Left lobe of liver (tissue), 2 donors: ENCODE results near the gene CKAP4. TPM values are rescaled to one million over a fixed set of nuclear protein-coding genes. Genes with fewer than 3 reads are reported as not detected.
A peak's percentile ranks its signal among the peaks of the same experiment; 100 is the strongest.

Source experiments
- ATAC-seq: fragments of 200-7000 bp; cut with Tn5 transposase; one replicate; pipeline ENCODE4 v1.9.1; 2020; ENCODE audit warnings: mild to moderate bottlenecking, moderate library complexity
- DNase-seq: peaks from one replicate; pipeline ENCODE4 v3.0.0-alpha.2; 2020; ENCODE audit warnings: low spot score
- total RNA-seq: library from RNA; stranded (reverse); gene quantifications from one replicate; pipeline ENCODE4 v1.2.1, GENCODE V29; 2021
- donor health status: DM: no; HTN: no; CAD: no; lungs with moderate emphysema.
- donor health status: DM: no; HTN: yes; CAD: no.

CKAP4 gene
- total RNA-seq, 1 donor from 2014 or later: 22.6 TPM

DNA sequence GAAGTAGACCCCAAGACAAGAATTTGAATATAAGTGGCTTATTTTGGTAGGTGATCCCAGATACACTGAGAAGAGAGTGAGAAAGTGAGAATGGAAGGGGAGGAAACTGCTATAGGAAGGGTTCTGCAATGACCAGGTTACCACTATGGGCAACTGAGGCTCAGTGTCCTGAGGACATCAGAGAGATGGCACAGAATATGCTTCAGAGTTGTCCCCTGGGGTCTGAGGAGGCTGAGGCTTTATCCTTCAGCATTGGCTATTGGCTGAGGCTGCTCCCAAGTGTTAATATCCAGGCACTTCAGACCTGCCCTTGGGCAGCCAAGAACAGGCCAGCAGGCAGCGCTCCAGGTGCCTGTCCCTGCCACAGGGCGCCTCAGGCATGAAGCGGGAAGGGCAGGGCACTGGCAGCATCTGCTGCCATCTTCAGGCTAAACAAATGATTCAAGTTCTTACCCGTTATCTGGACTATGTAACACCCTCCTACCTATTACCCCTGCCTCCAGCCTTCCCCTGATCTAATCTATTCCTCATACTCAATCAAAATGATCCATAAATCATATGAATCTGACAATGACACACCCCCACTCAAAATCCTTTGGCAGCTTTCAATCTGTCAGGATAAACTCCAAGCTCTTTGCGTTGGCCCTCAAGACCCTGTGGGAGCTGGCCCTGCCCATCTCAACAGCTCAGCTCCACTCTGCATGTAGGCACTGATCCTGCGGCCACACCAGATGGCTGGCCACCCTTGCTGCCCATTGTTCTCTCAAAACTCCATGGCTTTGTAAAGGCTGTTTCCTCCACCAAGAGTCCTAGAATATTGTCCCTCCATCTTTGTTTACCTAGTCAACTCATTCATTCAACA lies 42.4 kb downstream of the CKAP4 start:
- DNase-seq (peak; percentile 83), ATAC-seq (peak; percentile 100)

DNA sequence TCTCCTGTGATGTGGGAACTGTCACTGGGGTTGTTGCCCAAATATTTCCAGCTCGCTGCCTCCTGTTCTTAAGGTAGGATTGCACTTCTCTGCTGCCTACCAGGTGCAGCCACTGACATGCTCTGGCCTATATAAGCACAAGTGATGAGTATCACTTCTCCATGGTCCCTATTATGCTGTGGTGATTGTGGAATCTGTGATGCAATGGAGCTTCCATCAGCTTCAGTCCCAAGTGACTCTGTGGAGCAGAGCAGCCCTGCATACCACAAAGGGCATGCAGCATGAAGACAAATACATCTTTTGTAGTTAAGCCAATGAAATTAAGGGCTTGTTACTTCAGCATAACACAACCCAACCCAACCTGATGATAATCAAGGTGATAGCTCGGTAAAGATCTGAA lies 43.5 kb downstream of the CKAP4 start:
- no peak for DNase-seq
- no peak for ATAC-seq

DNA sequence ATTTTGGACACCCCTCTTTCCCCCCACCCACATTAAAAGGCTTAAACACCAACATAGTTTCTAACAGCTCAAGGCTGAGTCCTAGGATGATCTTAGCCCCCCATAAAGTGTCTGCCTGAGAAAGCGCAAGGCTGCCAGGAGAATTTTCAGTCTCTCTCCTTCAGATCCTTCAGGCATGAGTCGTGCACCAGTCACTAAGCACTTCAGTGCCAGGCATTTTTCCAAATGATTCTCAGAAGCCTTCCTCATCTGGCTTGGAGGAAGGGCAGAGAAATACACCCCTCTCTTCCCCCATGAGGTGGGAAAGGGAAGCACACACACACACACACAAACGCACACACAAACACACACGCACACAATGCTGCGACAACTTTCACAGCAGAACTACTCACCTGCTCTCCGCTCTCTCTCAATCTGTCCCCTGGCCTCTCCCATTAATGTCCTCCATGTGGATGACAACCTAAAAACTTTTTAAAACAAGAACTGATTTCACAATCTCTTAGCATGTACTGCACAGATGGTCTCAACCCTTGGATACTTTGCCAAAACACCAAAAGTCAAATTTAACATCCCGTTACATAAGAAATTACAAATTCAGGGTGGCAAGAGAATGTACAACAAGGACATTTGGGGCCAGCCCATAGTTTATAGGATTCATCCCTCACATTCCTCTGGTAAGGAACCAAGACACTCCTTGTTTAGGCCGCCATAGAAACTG lies 49.8 kb downstream of the CKAP4 start:
- ATAC-seq (no peak), DNase-seq (no peak)

DNA sequence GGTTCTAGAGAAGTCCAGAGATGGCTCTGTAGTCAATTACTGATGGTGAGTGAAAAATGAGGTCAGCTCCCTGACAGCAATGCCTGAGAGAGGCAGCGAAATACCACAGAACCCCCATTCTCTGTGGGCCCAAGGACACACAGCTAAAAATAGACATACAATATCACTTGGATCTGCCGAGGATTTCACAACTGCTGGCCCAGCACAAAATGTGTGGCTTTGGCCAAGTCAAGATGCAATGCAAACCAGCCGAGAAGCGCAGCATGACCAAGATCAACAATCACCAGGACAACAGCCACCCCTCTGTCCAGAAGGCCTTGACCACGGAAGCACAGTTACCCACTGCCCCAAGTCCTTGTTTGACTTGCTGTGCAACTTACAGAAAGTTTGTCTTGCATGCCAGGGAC lies 52.2 kb downstream of the CKAP4 start:
- ATAC-seq: peak; percentile 91
- peak; percentile 91 for DNase-seq

DNA sequence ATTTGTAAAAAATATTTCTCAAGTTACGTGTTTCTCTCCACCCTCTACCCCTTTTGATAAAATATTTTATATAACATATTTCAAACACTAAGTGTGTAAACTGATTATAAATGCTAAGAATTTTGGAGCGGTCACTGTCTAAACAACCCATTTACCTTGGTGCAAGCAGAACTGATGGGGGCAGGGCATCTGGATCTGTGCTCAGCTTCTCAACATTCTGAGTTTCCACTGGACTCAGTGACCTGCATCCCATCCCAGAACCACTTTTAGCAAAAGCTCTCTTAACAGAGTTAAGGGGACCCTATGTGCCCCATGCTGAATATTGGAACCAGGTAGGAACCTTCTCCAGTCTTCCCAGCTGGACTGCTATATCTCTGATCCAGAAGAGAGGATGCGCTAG lies 53.5 kb downstream of the CKAP4 start:
- no peak for ATAC-seq
- DNase-seq: no peak

DNA sequence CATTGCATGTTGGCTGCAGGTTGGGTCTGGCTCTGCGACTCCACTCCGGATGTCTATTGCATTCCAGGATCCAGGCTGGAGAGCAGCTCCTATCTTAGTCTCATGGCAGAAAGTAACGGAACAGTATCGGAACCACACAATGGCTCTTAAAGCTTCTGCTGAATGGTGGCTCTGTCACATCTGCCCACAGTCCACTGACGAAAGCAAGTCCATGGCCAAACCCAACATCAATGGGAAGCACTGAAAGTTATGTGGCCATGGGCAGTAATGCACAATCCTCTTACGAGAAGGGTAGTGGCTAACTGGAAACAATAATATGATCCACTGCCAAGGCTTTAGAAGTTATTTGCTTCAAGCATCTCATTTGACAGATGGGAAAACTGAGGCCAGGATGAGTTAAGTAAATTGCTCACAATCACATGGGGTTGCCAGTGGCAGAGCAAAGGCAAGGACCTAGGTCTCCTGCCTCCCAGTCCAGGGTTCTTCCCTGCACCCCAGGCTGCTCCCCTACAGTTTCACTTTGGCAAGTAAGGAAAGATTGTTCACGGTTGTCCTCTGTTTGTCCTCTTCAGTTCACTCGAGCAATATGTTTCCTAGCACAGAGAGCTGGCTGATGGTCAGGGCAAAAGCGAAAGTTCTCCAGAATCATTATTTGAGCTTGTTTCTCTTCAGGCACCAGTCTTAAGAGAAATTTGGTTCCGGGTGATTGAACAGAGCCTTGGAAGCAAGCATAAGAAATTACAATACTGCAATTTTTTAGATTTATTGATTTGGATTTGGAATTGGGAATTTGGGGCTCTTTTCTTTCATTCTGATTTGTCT lies 54.2 kb downstream of the CKAP4 start:
- ATAC-seq (peak; percentile 9), DNase-seq (no peak)

- ATAC-seq: no peak
- no peak for DNase-seq
Measured at GRCh38 chr12:106192659-106193393, 55.0 kb downstream of the CKAP4 start.

GRCh38 chr12:106190581-106190980 lies 57.2 kb downstream of the CKAP4 start:
- DNase-seq: no peak
- ATAC-seq: no peak

GRCh38 chr12:106189341-106189740 lies 58.5 kb downstream of the CKAP4 start:
- ATAC-seq (no peak), DNase-seq (no peak)

- DNase-seq (no peak), ATAC-seq (no peak)
Measured at GRCh38 chr12:106188256-106188655, 59.6 kb downstream of the CKAP4 start.

Other genes starting within 250 kb of the CKAP4 start
- 3.4 TPM for gene NUAK1, start 109.1 kb downstream of the CKAP4 start, total RNA-seq
- 8.9 TPM for gene TCP11L2, start 54.7 kb upstream of the CKAP4 start, total RNA-seq
- 7.9 TPM for gene POLR3B, start 109.7 kb upstream of the CKAP4 start, total RNA-seq